Activated CD8-positive, alpha-beta memory T cell treated with anti-CD3 and anti-CD28 coated beads, Interleukin-2, amount 50 U/mL, for 1 hour (primary cell): ENCODE results near the gene TMEM80.

Experiments
- DNase-seq: peaks from one replicate; pipeline ENCODE4 v3.0.0-alpha.2; 2020; ENCODE audit errors: extremely low read depth

TMEM80 gene

GRCh38 chr11:745428-745827, 49.8 kb downstream of the TMEM80 start:
- DNase-seq: no peak

DNA sequence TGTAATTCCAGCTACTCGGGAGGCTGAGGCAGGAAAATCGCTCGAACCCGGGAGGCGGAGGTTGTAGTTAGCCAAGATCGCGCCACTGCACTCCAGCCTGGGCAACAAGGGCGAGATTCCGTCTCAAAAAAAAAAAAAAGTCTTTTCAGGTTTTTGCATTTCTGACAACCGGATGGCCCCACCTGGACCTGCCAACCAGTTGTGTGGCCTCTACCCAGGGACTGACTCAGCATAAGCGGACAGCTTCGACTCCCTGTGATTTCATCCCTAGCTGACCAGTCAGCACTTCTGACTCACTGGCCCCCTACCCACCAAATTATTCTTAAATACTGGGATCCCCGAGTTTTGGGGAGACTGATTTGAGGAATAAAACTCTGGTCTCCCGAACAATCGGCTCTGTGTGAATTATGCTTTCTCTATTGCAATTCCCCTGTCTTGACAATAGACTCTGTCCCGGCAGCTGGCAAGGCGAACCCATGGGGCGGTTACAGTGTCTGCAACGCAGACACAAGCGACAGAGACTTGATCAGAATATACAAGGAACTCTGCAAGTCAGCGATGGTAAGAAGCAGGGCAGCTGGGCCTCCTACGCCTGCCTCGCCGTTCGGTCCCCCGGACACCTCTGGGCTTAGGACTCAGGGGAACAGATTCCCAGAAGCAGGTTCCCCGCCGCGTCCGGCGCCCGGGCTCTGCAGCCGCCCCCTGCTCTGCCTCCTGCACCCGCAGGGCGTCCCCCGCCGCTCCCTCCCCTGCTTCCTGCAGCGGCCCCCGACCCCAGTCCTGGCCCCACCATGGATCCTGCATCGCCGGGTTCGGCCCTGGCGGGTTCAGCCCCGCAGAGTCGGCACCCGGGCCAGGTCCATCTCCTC, 50.9 kb downstream of the TMEM80 start:
- no peak for DNase-seq

GRCh38 chr11:747158-748006, 51.8 kb downstream of the TMEM80 start, which contains the start of gene TALDO1:
TSS of gene TALDO1 (plus strand) at chr11:747464. CDS start at chr11:747482, 18 bp downstream.
- no peak for DNase-seq

GRCh38 chr11:748007-748359, 52.4 kb downstream of the TMEM80 start:
- no peak for DNase-seq

GRCh38 chr11:749731-750130, 54.1 kb downstream of the TMEM80 start:
- DNase-seq: no peak
